Psoas muscle (tissue), 8 donors: Measurements from ENCODE around the gene CYTH4. TPM values are rescaled to one million over a fixed set of nuclear protein-coding genes. Genes with fewer than 3 reads are reported as not detected.

Experiments used
- ATAC-seq, 4 donors: fragments of 200-7000 bp; cut with Tn5 transposase; one replicate each; pipeline ENCODE4 v1.9.1; 2020; ENCODE audit warnings: moderate library complexity in 3 of 4, mild to moderate bottlenecking in 2 of 4
- DNase-seq, 2 donors: peaks; one replicate each; pipeline ENCODE4 v3.0.0-alpha.2; 2020
- H3K27ac ChIP-seq: fragments of 200-600 bp; one replicate; pipeline ENCODE4 v1.8.0; 2022
- H3K27me3 ChIP-seq, 3 donors: fragments of 200-600 bp in 1 of 3; one replicate each; pipeline versions ENCODE4 v1.6.1 to v1.8.0; 2013 to 2022; ENCODE audit warnings: low read length in 2 of 3, mild to moderate bottlenecking in 2 of 3, moderate library complexity in 1 of 3; ENCODE audit not compliant: insufficient read depth in 3 of 3
- H3K36me3 ChIP-seq, 2 donors: fragments of 200-600 bp in 1 of 2; one replicate each; pipeline versions ENCODE4 v1.6.1 to v1.8.0; 2013 to 2022; ENCODE audit warnings: low read depth in 1 of 2, mild to moderate bottlenecking in 1 of 2, moderate library complexity in 1 of 2; ENCODE audit not compliant: insufficient read depth in 1 of 2
- H3K4me1 ChIP-seq: fragments of 200-600 bp; one replicate; pipeline ENCODE4 v1.8.0; 2022
- H3K4me3 ChIP-seq: fragments of 200-600 bp; one replicate; pipeline ENCODE4 v1.8.0; 2022; ENCODE audit warnings: mild to moderate bottlenecking
- H3K9me3 ChIP-seq: fragments of 200-600 bp; one replicate; pipeline ENCODE4 v1.8.0; 2022
- CTCF ChIP-seq: fragments of 200-600 bp; IDR thresholded peaks from one replicate; pipeline ENCODE4 v1.8.0; 2022; ENCODE audit warnings: antibody characterized with exemption
- WGBS, 3 donors: extraction: QIAGEN DNeasy Blood & Tissue Kit; methylation state at CpG; one replicate each; pipeline versions ENCODE4 v1.1.6 to v1.1.7; 2013; 5-methylcytosine and 5-hydroxymethylcytosine counted together
- intact Hi-C, 2 donors: fragments of 100-400 bp; cut with DNase I; formaldehyde crosslinking; loops; one replicate each; pipeline versions ENCODE4 v1.11.0 to v1.14.2; 2022
- polyA plus RNA-seq, 3 donors: library from polyadenylated mRNA; stranded (reverse); fragments of 200-250 nt; gene quantifications; one replicate each; pipeline ENCODE4 v1.2.3, GENCODE V29; 2013
- total RNA-seq, 4 donors: library from RNA; stranded (reverse); fragmentation: NEBNext Ultra II Directional in 2 of 4; extraction: Animal tissue kit (Norgen Biotek cat#: 25700) in 2 of 4; gene quantifications; one replicate each; pipeline versions ENCODE4 v1.2.1 to v1.2.4, GENCODE V29; 2021 to 2023
- donor health status: healthy with polysubstance abuse.
- donor health status: DM: no; HTN: no; CAD: no; lungs with moderate emphysema.
- donor health status: Bipolar disorder and iron deficiency.
- donor health status: healthy.
- donor health status: DM: yes; HTN: yes; CAD: no.
- donor health status: DM: no; HTN: no; CAD: no.
- donor health status: DM: no; HTN: no; CAD: no.
- donor health status: DM: yes; HTN: yes; CAD: no.

Gene CYTH4
- total and polyA plus RNA-seq, 7 donors = 0.63 to 8.5 (median 3.0) TPM

GRCh38 chr22:37349043-37349814 lies 66.9 kb downstream of the CYTH4 start:
- DNase-seq (no peak), ATAC-seq (no peak)
- no peaks in the 10 kb centered on the region for H3K36me3 ChIP-seq
- intact Hi-C loops = no loop called here
- WGBS, 3 donors = 86 to 88% (median 86%) methylated on average over 13 to 19 of the region's 19 CpGs
- H3K27me3 ChIP-seq = peaks cover 0 to 20% (median 2%) of the 10 kb centered on the region in 3 donors
- H3K27ac ChIP-seq = no peak overlapping the region
- no peaks in the 10 kb centered on the region for H3K4me1 ChIP-seq
- no peak for TF ChIP-seq CTCF
- H3K4me3 ChIP-seq = no peak overlapping the region
- no peaks in the 10 kb centered on the region for H3K9me3 ChIP-seq

- Histone ChIP-seq H3K4me3 (no peak overlapping the region), H3K27ac (no peak overlapping the region), H3K4me1 (no peaks in the 10 kb centered on the region), H3K9me3 (no peaks in the 10 kb centered on the region), H3K27me3 (peaks cover 0 to 21% (median 2%) of the 10 kb centered on the region in 3 donors), H3K36me3 (no peaks in the 10 kb centered on the region)
- DNase-seq = no peak
- intact Hi-C loops = no loop called here
- no peak for ATAC-seq
- 17 to 57% (median 52%) methylated on average over 1 to 3 of the region's 3 CpGs for WGBS, 3 donors
- no peak for TF ChIP-seq CTCF
Measured at GRCh38 chr22:37351232-37351631, 68.9 kb downstream of the CYTH4 start.

GRCh38 chr22:37352481-37352880 lies 70.2 kb downstream of the CYTH4 start:
- ATAC-seq (no peak), DNase-seq (no peak)
- peaks cover 0 to 28% (median 2%) of the 10 kb centered on the region in 3 donors for H3K27me3 ChIP-seq
- no peaks in the 10 kb centered on the region for H3K9me3 ChIP-seq
- H3K4me3 ChIP-seq = no peak overlapping the region
- no peak overlapping the region for H3K27ac ChIP-seq
- no peak for TF ChIP-seq CTCF
- H3K36me3 ChIP-seq = no peaks in the 10 kb centered on the region
- intact Hi-C loops = no loop called here
- WGBS, 3 donors = 77 to 87% (median 83%) methylated on average over 7 of the region's 7 CpGs
- no peaks in the 10 kb centered on the region for H3K4me1 ChIP-seq

- H3K27me3 ChIP-seq = peaks cover 0 to 40% (median 6%) of the 10 kb centered on the region in 3 donors
- intact Hi-C loops = no loop called here
Measured at GRCh38 chr22:37353839-37354238, 71.5 kb downstream of the CYTH4 start.

More at GRCh38 chr22:37353839-37354238, 71.5 kb downstream of the CYTH4 start:
- Histone ChIP-seq H3K27ac (no peak overlapping the region), H3K4me3 (no peak overlapping the region), H3K4me1 (no peaks in the 10 kb centered on the region), H3K9me3 (no peaks in the 10 kb centered on the region), H3K36me3 (no peaks in the 10 kb centered on the region)
- no peak for TF ChIP-seq CTCF
- WGBS, 3 donors = 51 to 59% (median 55%) methylated on average over 16 of the region's 16 CpGs
- no peak for DNase-seq
- no peak for ATAC-seq
